Skeletal muscle tissue (tissue), 4 donors: Measurements from ENCODE around the gene ANKS1B. TPM values are rescaled to one million over a fixed set of nuclear protein-coding genes. Genes with fewer than 3 reads are reported as not detected.

Source experiments
- H3K27ac ChIP-seq: one replicate; pipeline ENCODE4 v1.7.0; 2013; ENCODE audit warnings: mild to moderate bottlenecking, low read depth, low read length, inconsistent platforms
- H3K27me3 ChIP-seq, 3 donors: one replicate each; pipeline ENCODE4 v1.7.0; 2013; ENCODE audit warnings: low read length in 3 of 3; ENCODE audit not compliant: control insufficient read depth in 3 of 3, insufficient read depth in 3 of 3
- H3K36me3 ChIP-seq, 3 donors: one replicate each; pipeline ENCODE4 v1.7.0; 2013; ENCODE audit warnings: low read length in 3 of 3; ENCODE audit not compliant: control insufficient read depth in 3 of 3, insufficient read depth in 3 of 3
- H3K4me1 ChIP-seq, 3 donors: one replicate each; pipeline ENCODE4 v1.7.0; 2013; ENCODE audit warnings: low read length in 3 of 3, mild to moderate bottlenecking in 3 of 3; ENCODE audit not compliant: control insufficient read depth in 3 of 3, insufficient read depth in 3 of 3
- H3K4me3 ChIP-seq, 3 donors: one replicate each; pipeline ENCODE4 v1.7.0; 2013; ENCODE audit warnings: low read length in 3 of 3
- H3K9ac ChIP-seq, 3 donors: one replicate each; pipeline ENCODE4 v1.7.0; 2013; ENCODE audit warnings: low read length in 3 of 3, mild to moderate bottlenecking in 3 of 3, moderate library complexity in 2 of 3, low read depth in 1 of 3
- H3K9me3 ChIP-seq, 3 donors: one replicate each; pipeline ENCODE4 v1.7.0; 2013; ENCODE audit warnings: low read length in 3 of 3; ENCODE audit not compliant: control insufficient read depth in 3 of 3
- total RNA-seq: library from RNA; depleted of rRNA; stranded (reverse); fragments of >200 nt; gene quantifications from one replicate; pipeline ENCODE4 v1.2.3, GENCODE V29; 2014
- donor health status: Osteomylitis.

Gene ANKS1B
- total RNA-seq, 1 donor from 2014 or later: 10.4 TPM

DNA sequence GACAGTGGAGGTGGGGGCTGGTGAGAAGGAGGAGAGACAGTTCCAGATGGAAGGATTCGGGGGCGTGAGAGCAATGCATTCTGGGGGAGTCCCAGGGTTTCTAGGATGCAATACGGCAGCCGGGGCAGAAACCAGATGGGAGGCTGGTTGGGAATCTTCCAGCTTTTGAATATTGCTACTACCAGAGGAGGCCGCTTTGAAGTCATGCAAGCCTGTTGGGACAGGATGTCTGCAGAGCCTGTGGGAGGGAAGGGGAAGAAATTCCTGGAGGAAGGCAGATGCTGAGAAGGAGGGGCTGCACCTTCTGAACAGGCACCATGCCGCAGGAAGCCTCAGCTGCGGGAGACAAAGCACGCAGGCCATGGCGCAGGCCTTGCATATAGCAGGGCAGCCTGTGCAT, 1234.2 kb downstream of the ANKS1B start:
- Histone ChIP-seq H3K27ac (no peak overlapping the region), H3K4me3 (no peak overlapping the region), H3K36me3 (no peaks in the 10 kb centered on the region), H3K4me1 (peaks cover 5 to 6% (median 5%) of the 10 kb centered on the region in 3 donors), H3K9me3 (no peaks in the 10 kb centered on the region), H3K9ac (no peak overlapping the region), H3K27me3 (peaks cover 8 to 12% (median 9%) of the 10 kb centered on the region in 3 donors)

DNA sequence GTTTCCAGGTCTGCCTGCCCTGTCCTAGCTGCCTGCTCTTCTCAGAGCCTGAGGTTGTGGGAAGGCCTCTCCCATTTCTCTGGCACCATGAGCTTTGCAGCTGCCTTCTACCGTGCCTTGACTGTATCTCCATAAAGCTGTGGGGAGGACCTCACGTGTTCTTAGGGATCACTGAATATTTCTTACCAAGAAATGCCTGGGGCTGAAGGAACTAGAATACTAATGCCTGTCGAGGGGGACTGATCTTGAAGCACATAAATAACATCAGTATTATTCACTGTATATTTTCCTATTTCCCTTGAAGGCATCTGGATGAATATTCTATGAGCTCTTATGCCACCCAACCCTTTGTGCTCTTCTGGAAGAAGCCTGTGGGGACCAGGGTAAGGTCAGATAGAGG, 1236.3 kb downstream of the ANKS1B start:
- no peaks in the 10 kb centered on the region for H3K36me3 ChIP-seq
- H3K27ac ChIP-seq: no peak overlapping the region
- H3K27me3 ChIP-seq: peaks cover 9 to 12% (median 12%) of the 10 kb centered on the region in 3 donors
- H3K4me1 ChIP-seq: peaks cover 7 to 8% (median 8%) of the 10 kb centered on the region in 3 donors
- no peak overlapping the region for H3K9ac ChIP-seq
- H3K4me3 ChIP-seq: no peak overlapping the region
- H3K9me3 ChIP-seq: no peaks in the 10 kb centered on the region

DNA sequence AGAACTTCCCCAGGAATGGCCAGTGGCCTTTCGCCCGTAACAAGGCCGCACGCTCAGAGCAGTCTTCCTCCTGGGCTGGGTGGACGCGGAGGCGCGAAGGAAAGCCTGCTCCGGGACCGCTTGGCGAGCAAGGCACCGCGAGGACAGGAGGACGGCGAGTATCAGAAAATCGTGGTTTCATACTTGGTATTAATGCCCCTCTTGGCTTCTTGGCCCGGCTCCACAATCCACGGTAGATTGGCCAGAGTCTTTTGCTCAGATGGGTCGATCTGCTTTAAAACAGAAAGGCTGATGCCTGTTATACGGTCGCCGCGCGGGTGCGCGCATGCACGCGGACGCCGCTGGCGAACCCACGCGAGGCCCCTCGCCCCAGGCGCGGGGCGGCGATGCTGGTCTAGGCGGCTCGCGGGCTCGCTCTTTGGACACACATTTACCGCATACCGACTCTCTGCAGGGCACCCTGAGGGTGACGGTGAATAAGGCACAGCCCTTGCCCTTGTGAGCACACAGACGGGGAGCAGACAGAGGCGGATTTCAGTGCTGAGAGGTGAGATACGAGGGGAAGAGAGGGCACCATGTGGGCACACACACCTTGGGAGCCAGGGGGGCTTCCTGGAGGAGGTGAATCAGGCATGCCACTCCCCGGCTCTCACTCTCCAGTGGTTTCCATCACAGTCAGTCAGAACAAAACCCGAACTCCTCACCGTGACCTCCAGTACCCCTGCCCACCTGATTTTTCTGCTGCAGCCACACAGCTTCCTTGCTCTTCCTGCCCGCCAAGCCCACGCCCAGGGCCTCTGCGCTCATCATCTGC, 1239.0 kb downstream of the ANKS1B start:
- Histone ChIP-seq H3K4me1 (peaks cover 7 to 8% (median 8%) of the 10 kb centered on the region in 3 donors), H3K36me3 (no peaks in the 10 kb centered on the region), H3K9ac (peak overlapping the region; percentile 51 to 72 (median 57)), H3K9me3 (no peaks in the 10 kb centered on the region), H3K4me3 (peak overlapping the region; percentile 66 to 76 (median 75)), H3K27me3 (peaks cover 9 to 12% (median 12%) of the 10 kb centered on the region in 3 donors), H3K27ac (no peak overlapping the region)

DNA sequence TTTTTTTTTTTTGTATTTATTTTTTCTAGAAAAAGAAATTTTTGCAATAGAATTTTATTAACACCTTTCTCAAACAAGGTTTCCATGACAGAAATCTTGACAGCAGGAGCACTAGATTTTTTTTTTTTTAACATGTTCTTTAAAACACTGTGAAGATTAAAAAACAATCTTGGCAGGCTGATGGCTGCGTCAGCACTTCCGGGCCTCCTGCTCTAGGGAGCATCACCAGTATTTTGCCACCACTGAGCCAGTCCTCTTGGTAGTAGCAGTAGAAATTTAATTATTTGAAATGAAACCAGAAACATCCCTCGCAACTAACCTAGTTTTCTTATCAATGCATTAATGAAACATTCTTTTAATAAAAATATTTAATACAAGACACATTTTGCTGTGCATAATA, 1240.1 kb downstream of the ANKS1B start:
- Histone ChIP-seq H3K4me1 (peaks cover 7 to 8% (median 8%) of the 10 kb centered on the region in 3 donors), H3K27me3 (peaks cover 9 to 12% (median 12%) of the 10 kb centered on the region in 3 donors), H3K9ac (no peak overlapping the region), H3K36me3 (no peaks in the 10 kb centered on the region), H3K27ac (no peak overlapping the region), H3K4me3 (no peak overlapping the region), H3K9me3 (no peaks in the 10 kb centered on the region)

DNA sequence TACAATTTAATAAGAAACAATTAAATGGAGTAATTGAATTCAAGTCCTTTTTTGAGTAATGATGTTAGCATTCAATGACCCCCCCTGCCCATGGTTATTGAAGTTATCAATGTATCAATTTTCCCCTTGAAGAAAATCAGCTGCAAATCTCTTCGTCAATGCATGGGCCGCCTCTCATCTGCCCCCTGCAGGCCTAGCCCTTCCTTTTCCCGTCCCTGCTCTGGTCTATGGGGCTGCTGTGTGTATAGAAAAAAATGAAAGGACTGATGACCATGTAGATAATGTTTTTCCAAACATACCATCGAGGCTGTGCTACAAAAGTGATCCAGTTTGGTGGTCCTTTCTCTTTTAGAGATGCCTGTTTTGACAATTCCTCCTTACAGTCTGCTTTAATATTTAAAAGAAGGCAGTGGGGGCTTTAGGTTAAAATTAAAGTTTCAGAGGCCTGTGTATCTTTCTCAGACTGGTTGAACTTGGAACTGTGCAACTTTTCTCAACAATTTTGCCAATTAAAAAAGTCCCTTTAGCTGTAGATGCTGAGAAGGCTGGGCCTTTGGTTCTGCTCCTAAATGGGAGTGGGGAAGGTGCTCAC, 1241.3 kb downstream of the ANKS1B start:
- Histone ChIP-seq H3K9ac (no peak overlapping the region), H3K4me1 (peaks cover 7 to 8% (median 8%) of the 10 kb centered on the region in 3 donors), H3K27ac (no peak overlapping the region), H3K27me3 (peaks cover 9 to 12% (median 12%) of the 10 kb centered on the region in 3 donors), H3K36me3 (no peaks in the 10 kb centered on the region), H3K9me3 (no peaks in the 10 kb centered on the region), H3K4me3 (no peak overlapping the region)

DNA sequence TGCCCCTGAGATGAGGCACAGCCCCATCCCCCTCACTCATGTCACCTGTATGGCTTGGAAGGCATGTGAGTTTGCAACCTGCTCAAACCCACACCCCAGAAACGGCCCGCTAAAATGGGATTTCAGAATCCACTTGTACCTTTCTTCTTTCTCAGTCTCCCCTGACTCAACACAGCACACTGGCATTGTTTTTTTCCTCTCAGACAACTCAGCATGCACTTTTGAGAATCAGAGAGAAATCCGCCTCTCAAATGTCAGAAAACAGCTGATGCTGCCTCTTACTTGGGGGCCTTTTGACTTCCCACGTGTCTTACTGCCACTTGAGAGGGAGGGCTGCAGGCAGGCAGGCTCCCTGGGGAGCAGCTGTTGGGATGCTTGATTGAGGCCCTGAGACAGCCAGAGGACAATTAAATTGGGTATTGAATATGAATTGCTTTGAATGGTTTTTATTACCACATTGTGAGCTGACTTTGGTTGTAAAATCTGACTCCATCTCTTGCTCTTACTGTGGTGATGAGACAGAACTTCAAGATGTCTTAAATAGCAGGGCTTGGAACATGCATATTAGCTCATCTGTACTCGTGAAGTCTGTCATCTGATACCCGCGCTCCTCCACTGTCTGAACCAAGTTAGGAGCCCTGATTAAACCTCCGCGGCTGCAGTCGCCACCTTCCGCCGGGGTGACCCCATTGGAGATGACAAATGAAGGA, 1243.0 kb downstream of the ANKS1B start:
- Histone ChIP-seq H3K36me3 (peaks cover 0 to 1% (median 0%) of the 10 kb centered on the region in 3 donors), H3K27me3 (peaks cover 9 to 12% (median 10%) of the 10 kb centered on the region in 3 donors), H3K9ac (no peak overlapping the region), H3K4me3 (no peak overlapping the region), H3K9me3 (no peaks in the 10 kb centered on the region), H3K27ac (no peak overlapping the region), H3K4me1 (peaks cover 7 to 8% (median 8%) of the 10 kb centered on the region in 3 donors)

DNA sequence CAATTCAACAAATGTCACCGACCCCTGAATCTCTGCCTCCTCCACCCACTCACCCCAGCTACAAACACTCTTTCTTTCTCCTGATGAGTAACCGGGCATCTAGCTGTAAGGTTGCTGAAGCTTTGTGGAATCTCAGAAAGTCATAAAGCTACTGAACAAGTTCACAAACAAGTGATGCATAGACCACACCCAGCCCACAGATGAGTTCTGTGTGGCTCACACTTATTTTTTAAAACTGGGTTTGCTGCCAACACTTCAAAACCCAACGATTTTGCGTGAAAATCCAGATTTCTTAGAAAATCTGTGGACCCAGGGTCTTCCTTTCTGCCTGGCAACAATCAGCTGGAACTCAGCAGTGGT, 1243.6 kb downstream of the ANKS1B start:
- H3K9ac ChIP-seq: no peak overlapping the region
- peaks cover 7 to 8% (median 8%) of the 10 kb centered on the region in 3 donors for H3K4me1 ChIP-seq
- peaks cover 5 to 10% (median 7%) of the 10 kb centered on the region in 3 donors for H3K27me3 ChIP-seq
- no peaks in the 10 kb centered on the region for H3K9me3 ChIP-seq
- peaks cover 0 to 5% (median 0%) of the 10 kb centered on the region in 3 donors for H3K36me3 ChIP-seq
- no peak overlapping the region for H3K4me3 ChIP-seq
- H3K27ac ChIP-seq: no peak overlapping the region

DNA sequence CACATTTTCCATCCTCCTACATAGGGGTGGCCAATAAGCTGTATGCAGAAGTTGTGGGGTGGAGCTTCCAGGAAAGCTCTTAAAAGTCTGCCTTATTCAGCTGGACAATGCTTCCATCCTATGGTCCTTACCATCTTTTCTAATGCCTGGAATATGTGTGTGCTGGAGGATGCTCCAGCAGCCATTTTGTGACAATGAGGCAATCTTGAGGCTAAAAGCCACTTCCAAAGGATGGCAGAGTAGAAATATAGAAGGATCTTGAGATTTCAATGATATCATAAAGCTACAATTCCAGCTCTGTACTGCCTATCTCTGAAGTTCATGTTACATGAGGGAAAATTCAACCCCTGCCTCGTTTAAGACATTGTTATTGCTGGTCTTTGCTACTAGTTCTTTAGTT, 1244.0 kb downstream of the ANKS1B start:
- Histone ChIP-seq H3K9ac (no peak overlapping the region), H3K36me3 (peaks cover 0 to 5% (median 0%) of the 10 kb centered on the region in 3 donors), H3K27me3 (peaks cover under 1 to 5% (median 3%) of the 10 kb centered on the region in 3 donors), H3K4me1 (peaks cover 3 to 5% (median 4%) of the 10 kb centered on the region in 3 donors), H3K9me3 (no peaks in the 10 kb centered on the region), H3K27ac (no peak overlapping the region), H3K4me3 (no peak overlapping the region)

DNA sequence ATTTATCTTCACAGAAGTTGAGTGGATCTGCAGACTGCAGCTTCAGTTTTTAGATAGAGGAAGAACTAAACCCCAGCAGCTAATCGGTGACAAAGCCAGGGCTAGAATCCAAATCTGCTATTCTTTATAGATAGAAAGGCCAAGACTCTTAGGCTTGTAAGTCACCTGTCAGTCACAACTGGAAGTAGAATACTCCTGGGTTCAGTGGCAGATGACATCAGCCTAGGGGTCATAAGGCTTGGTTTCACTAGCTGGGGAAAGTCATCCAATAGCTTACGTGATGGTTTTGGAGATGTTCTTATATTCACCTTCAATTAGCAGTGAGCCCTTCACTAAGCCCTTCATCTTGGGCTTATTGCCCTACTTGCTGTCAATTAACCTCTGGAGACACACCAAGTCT, 1246.2 kb downstream of the ANKS1B start:
- H3K9me3 ChIP-seq: no peaks in the 10 kb centered on the region
- no peak overlapping the region for H3K27ac ChIP-seq
- no peaks in the 10 kb centered on the region for H3K27me3 ChIP-seq

More for the DNA sequence above, 1246.2 kb downstream of the ANKS1B start:
- Histone ChIP-seq H3K4me3 (no peak overlapping the region), H3K4me1 (no peaks in the 10 kb centered on the region), H3K9ac (no peak overlapping the region), H3K36me3 (peaks cover 0 to 5% (median 0%) of the 10 kb centered on the region in 3 donors)
